Stimulated activated CD4-positive, alpha-beta T cell treated with anti-CD3 and anti-CD28 coated beads, TNF-alpha, amount 100 ng/mL, for 48 hours (primary cell): ENCODE results near the gene RNH1.

Experiments used
- DNase-seq, 3 donors: peaks; one replicate each; pipeline ENCODE4 v3.0.0-alpha.2; 2020; ENCODE audit warnings: low read depth in 3 of 3

RNH1 gene

GRCh38 chr11:459511-460220 is 47.4 kb downstream of the RNH1 start:
- DNase-seq: no peak

GRCh38 chr11:457111-457760 is 49.8 kb downstream of the RNH1 start:
- no peak for DNase-seq

- peak in 2 of 3 donors; percentile 19 to 23 for DNase-seq
Measured at GRCh38 chr11:456533-456932, 50.5 kb downstream of the RNH1 start.

- DNase-seq: no peak
Measured at GRCh38 chr11:455566-456147, 51.4 kb downstream of the RNH1 start.

GRCh38 chr11:454801-455565 is 52.1 kb downstream of the RNH1 start:
- DNase-seq: no peak

- no peak for DNase-seq
Measured at GRCh38 chr11:454043-454442, 53.0 kb downstream of the RNH1 start.

- no peak for DNase-seq
Measured at GRCh38 chr11:453564-453963, 53.5 kb downstream of the RNH1 start.

GRCh38 chr11:452916-453527 is 54.0 kb downstream of the RNH1 start:
- no peak for DNase-seq

GRCh38 chr11:452203-452744 is 54.8 kb downstream of the RNH1 start:
- DNase-seq: no peak

GRCh38 chr11:451738-452137 is 55.3 kb downstream of the RNH1 start:
- no peak for DNase-seq

GRCh38 chr11:450809-451451 is 56.1 kb downstream of the RNH1 start:
- DNase-seq: peak; percentile 46 to 53 (median 47)

GRCh38 chr11:449889-450808 is 56.9 kb downstream of the RNH1 start, which contains the start of gene PTDSS2:
Gene PTDSS2, plus strand, starts transcription at chr11:450279. Its CDS starts 177 bp downstream, at chr11:450456.
- peak; percentile 91 to 93 (median 91) for DNase-seq

GRCh38 chr11:447923-448731 is 58.9 kb downstream of the RNH1 start:
- DNase-seq: peak; percentile 92 to 99 (median 94)

GRCh38 chr11:446891-447290 is 60.2 kb downstream of the RNH1 start:
- no peak for DNase-seq

- DNase-seq: no peak
Measured at GRCh38 chr11:445765-446588, 61.1 kb downstream of the RNH1 start.
